Tibial nerve (tissue), 4 donors: Measurements from ENCODE around the gene PLA2G3.

ENCODE experiments used
- EP300 ChIP-seq, 2 donors: sonication (generic); formaldehyde crosslinking; IDR thresholded peaks; one replicate each; pipeline ENCODE4 v1.6.1; 2017; ENCODE audit warnings: antibody characterized with exemption in 2 of 2, mild to moderate bottlenecking in 1 of 2
- POLR2A ChIP-seq, 2 donors: fragments of 450-650 bp; IDR thresholded peaks; one replicate each; pipeline ENCODE4 v1.6.1; 2017; ENCODE audit warnings: antibody characterized with exemption in 2 of 2, mild to moderate bottlenecking in 2 of 2, moderate library complexity in 2 of 2
- TF ChIP-seq, protein P1 (sequence below), 5 experiments: fragments of 200-600 bp in 3 of 5; fragments of 450-650 bp in 2 of 5; sonication (generic) in 3 of 5; IDR thresholded peaks; one replicate each; pipeline ENCODE4 v1.5.1; 2016 to 2019; ENCODE audit warnings: antibody characterized with exemption in 5 of 5, mild to moderate bottlenecking in 3 of 5, moderate library complexity in 2 of 5

DNA sequence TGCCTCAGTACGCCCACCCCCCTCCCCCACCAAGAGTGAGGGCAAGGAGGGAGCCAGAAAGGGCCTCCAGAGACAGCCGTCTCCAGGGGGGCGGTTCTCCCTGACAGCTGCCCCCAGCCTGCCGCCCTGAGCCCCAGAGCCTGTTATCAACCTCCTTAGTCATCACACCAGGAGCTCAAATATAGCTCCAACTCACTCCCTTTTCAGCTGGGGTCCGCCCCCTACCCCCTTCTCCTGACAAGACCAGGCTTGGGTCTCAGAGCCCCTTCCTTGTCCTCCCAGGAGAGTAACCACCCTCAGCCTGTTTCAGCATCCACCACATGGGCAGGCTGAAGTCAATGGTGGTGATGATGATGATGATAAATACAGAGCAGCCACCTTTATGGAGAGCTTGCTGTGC, 20.1 kb downstream of the PLA2G3 start:
- TF ChIP-seq, protein P1, sequence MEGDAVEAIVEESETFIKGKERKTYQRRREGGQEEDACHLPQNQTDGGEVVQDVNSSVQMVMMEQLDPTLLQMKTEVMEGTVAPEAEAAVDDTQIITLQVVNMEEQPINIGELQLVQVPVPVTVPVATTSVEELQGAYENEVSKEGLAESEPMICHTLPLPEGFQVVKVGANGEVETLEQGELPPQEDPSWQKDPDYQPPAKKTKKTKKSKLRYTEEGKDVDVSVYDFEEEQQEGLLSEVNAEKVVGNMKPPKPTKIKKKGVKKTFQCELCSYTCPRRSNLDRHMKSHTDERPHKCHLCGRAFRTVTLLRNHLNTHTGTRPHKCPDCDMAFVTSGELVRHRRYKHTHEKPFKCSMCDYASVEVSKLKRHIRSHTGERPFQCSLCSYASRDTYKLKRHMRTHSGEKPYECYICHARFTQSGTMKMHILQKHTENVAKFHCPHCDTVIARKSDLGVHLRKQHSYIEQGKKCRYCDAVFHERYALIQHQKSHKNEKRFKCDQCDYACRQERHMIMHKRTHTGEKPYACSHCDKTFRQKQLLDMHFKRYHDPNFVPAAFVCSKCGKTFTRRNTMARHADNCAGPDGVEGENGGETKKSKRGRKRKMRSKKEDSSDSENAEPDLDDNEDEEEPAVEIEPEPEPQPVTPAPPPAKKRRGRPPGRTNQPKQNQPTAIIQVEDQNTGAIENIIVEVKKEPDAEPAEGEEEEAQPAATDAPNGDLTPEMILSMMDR (IDR thresholded peaks at IDR 0.05): no peak
- TF ChIP-seq POLR2A (IDR thresholded peaks at IDR 0.05): no peak
- TF ChIP-seq EP300 (IDR thresholded peaks at IDR 0.05): no peak
